Embryonic facial prominence (tissue), 1 donor: ENCODE measurements around the gene COPS6.
"Not testable (repeated sequence)": the region's sequence is repeated elsewhere in the genome, so short reads cannot be mapped to it uniquely, and the experiment has no call there.

Source experiments
- DNase-seq: peaks from one replicate; pipeline ENCODE4 v3.0.0-alpha.2; 2016; ENCODE audit errors: extremely low spot score

The COPS6 gene

DNA sequence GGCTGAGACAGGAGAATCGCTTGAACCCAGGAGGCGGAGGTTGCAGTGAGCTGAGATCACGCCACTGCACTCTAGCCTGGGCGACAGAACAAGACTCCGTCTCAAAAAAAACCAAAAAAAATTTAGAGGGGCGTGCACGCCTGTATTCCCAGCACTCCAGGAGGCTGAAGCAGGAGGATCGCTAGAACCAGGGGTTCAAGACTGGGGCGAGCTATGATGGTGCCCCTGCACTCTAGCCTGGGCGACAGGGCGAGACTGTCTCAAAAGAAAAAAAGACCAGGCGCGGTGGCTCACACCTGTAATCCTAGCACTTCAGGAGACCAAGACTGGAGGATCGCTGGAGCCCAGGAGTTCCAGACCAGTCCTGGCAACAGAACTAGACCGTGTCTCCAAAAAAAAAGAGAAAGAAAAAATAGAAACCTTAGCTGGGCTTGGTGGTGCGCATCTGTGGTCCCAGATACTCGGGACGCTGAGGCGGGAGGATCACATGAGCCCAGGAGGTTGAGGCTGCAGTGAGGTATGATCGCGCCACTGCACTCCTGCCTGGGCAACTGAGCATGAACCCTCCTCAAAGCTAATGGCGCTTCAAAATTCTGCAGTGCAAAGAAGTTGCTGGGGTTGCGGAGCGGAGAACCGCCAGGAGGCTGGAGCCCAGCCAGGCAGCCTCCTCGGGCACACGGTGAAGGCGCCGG lies 37.6 kb downstream of the COPS6 start:
- no peak for DNase-seq

- peak; percentile 84 for DNase-seq
Observed at GRCh38 chr7:100126931-100127865, 38.4 kb downstream of the COPS6 start, which contains the start of gene MBLAC1. TSS of gene MBLAC1 (plus strand) at chr7:100126967. CDS start at chr7:100127396, 429 bp downstream.

GRCh38 chr7:100127866-100128636 lies 39.3 kb downstream of the COPS6 start:
- DNase-seq: no peak

- no peak for DNase-seq
Observed at GRCh38 chr7:100128637-100128963, 39.8 kb downstream of the COPS6 start.

DNA sequence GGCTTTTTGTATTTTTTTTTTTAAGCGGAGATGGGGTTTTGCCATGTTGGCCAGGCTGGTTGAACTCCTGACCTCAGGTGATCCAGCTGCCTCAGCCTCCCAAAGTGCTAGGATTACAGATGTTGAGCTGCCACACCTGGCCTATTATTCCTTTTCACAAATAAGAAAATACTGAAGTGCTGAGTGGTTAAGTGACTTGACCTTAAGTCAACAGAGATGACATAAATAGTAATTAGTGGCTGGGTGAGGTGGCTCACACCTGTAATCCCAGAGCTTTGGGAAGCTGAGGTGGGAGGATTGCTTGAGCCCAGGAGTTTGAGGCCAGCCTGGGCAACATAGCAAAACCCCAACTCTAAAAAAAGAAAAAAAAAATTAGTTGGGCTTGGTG lies 41.4 kb downstream of the COPS6 start:
- not testable (repeated sequence) for DNase-seq

GRCh38 chr7:100130608-100131453 lies 42.1 kb downstream of the COPS6 start:
- DNase-seq: no peak

GRCh38 chr7:100132126-100132525 lies 43.4 kb downstream of the COPS6 start:
- DNase-seq: no peak

GRCh38 chr7:100132697-100133151 lies 44.0 kb downstream of the COPS6 start:
- no peak for DNase-seq

- DNase-seq: no peak
Observed at GRCh38 chr7:100137851-100138760, 49.3 kb downstream of the COPS6 start.

- no peak for DNase-seq
Observed at GRCh38 chr7:100141555-100141949, 52.8 kb downstream of the COPS6 start.
